ENCODE results near the gene DMKN.
"Not testable (repeated sequence)": the region's sequence is repeated elsewhere in the genome, so short reads cannot be mapped to it uniquely, and the experiment has no call there.

DNA sequence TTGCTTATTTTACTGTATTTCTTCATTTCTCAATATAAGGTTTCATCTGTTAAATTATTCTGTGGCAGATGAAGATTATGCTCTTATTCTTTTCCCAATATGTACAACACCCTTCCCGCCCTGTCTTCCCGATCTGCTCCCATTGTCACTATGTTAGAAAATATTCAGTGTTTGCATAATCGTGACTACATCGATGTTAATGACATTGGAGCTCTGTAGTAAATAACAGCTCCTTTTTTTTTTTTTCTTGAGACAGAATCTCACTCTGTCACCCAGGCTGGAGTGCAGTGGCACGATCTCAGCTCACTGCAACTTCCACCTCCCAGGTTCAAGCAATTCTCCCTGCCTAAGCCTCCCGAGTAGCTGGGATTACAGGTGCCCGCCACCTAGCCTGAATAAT is 50.5 kb downstream of the DMKN start:
- TF ChIP-seq POLR2A (conservative IDR thresholded peaks at IDR 0.05); EGR1 (conservative IDR thresholded peaks at IDR 0.05); NFE2L1 (tag; IDR thresholded peaks at IDR 0.05; ENCODE audit: borderline replicate concordance, low read depth); JUNB (CRISPR knock-in tag; conservative IDR thresholded peaks at IDR 0.05); POU5F1 (IDR thresholded peaks at IDR 0.05; ENCODE audit: borderline replicate concordance, low read depth, low read length, partially characterized antibody); SIN3A (IDR thresholded peaks at IDR 0.05; ENCODE audit: borderline replicate concordance in 2 of 2, control insufficient read depth in 1 of 2, low read depth in 2 of 2, low read length in 2 of 2): not testable (repeated sequence)
- TF ChIP-seq, protein P1, sequence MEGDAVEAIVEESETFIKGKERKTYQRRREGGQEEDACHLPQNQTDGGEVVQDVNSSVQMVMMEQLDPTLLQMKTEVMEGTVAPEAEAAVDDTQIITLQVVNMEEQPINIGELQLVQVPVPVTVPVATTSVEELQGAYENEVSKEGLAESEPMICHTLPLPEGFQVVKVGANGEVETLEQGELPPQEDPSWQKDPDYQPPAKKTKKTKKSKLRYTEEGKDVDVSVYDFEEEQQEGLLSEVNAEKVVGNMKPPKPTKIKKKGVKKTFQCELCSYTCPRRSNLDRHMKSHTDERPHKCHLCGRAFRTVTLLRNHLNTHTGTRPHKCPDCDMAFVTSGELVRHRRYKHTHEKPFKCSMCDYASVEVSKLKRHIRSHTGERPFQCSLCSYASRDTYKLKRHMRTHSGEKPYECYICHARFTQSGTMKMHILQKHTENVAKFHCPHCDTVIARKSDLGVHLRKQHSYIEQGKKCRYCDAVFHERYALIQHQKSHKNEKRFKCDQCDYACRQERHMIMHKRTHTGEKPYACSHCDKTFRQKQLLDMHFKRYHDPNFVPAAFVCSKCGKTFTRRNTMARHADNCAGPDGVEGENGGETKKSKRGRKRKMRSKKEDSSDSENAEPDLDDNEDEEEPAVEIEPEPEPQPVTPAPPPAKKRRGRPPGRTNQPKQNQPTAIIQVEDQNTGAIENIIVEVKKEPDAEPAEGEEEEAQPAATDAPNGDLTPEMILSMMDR (IDR thresholded peaks at IDR 0.05 in 2 of 3, conservative IDR thresholded peaks at IDR 0.05 in 1 of 3; ENCODE audit: insufficient read depth in 2 of 3, low read depth in 1 of 3, low read length in 3 of 3): not testable (repeated sequence)
- TF ChIP-seq, protein P2, sequence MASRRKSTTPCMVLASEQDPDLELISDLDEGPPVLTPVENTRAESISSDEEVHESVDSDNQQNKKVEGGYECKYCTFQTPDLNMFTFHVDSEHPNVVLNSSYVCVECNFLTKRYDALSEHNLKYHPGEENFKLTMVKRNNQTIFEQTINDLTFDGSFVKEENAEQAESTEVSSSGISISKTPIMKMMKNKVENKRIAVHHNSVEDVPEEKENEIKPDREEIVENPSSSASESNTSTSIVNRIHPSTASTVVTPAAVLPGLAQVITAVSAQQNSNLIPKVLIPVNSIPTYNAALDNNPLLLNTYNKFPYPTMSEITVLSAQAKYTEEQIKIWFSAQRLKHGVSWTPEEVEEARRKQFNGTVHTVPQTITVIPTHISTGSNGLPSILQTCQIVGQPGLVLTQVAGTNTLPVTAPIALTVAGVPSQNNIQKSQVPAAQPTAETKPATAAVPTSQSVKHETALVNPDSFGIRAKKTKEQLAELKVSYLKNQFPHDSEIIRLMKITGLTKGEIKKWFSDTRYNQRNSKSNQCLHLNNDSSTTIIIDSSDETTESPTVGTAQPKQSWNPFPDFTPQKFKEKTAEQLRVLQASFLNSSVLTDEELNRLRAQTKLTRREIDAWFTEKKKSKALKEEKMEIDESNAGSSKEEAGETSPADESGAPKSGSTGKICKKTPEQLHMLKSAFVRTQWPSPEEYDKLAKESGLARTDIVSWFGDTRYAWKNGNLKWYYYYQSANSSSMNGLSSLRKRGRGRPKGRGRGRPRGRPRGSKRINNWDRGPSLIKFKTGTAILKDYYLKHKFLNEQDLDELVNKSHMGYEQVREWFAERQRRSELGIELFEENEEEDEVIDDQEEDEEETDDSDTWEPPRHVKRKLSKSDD (conservative IDR thresholded peaks at IDR 0.05; ENCODE audit: low read length): not testable (repeated sequence)
